Calu3 (cell line): ENCODE results near the gene TOB2. TPM values are rescaled to one million over a fixed set of nuclear protein-coding genes. Genes with fewer than 3 reads are reported as not detected.
"Not testable (repeated sequence)": the region's sequence is repeated elsewhere in the genome, so short reads cannot be mapped to it uniquely, and the experiment has no call there.

Experiments
- BruUV-seq: library from RNA; stranded (reverse); fragments of 400-500 nt; replicated peaks from 2 replicates; lab custom pipeline; 2021; lab: Mats Ljungman, UMichigan
- CTCF ChIA-PET: fragments of 300-600 bp; sonication (Branson Sonifier 250); formaldehyde crosslinking; loops from one replicate; lab custom pipeline; 2022; ENCODE audit warnings: antibody characterized with exemption; lab: Charles Lee
- DNase-seq: peaks from one replicate; pipeline ENCODE4 v3.0.0; 2022
- H3K27ac Mint-ChIP-seq: one replicate; pipeline ENCODE4 v1.8.0; 2022; ENCODE audit warnings: mixed read lengths; ENCODE audit not compliant: unreplicated experiment
- H3K27me3 Mint-ChIP-seq: one replicate; pipeline ENCODE4 v1.8.0; 2022; ENCODE audit warnings: mixed read lengths; ENCODE audit not compliant: unreplicated experiment
- H3K36me3 Mint-ChIP-seq: one replicate; pipeline ENCODE4 v1.8.0; 2022; ENCODE audit warnings: mild to moderate bottlenecking, moderate library complexity, mixed read lengths; ENCODE audit not compliant: insufficient read depth, unreplicated experiment
- H3K4me1 Mint-ChIP-seq: one replicate; pipeline ENCODE4 v1.8.0; 2022; ENCODE audit warnings: mild to moderate bottlenecking, low read depth, mixed read lengths; ENCODE audit not compliant: unreplicated experiment
- H3K4me3 Mint-ChIP-seq: one replicate; pipeline ENCODE4 v1.8.0; 2022; ENCODE audit warnings: mild to moderate bottlenecking, low read depth, moderate library complexity, mixed read lengths; ENCODE audit not compliant: unreplicated experiment
- H3K9me3 Mint-ChIP-seq: one replicate; pipeline ENCODE4 v1.8.0; 2022; ENCODE audit warnings: low read depth, mixed read lengths; ENCODE audit not compliant: unreplicated experiment
- intact Hi-C: fragments of 100-400 bp; cut with micrococcal nuclease; formaldehyde crosslinking; loops from one replicate; pipeline ENCODE4 v1.10.0; 2022; ENCODE audit not compliant: unreplicated experiment
- total RNA-seq: library from RNA; stranded (reverse); gene quantifications from 2 replicates; pipeline ENCODE4 v1.2.3, GENCODE V29; 2022
- TF ChIP-seq, protein P1 (sequence below): fragments of 200-600 bp; IDR thresholded peaks from one replicate; pipeline ENCODE4 v1.8.0; 2022; ENCODE audit warnings: antibody characterized with exemption; ENCODE audit not compliant: unreplicated experiment

The TOB2 gene
- total RNA-seq, 1 experiment from 2014 or later: 57.3 TPM

DNA sequence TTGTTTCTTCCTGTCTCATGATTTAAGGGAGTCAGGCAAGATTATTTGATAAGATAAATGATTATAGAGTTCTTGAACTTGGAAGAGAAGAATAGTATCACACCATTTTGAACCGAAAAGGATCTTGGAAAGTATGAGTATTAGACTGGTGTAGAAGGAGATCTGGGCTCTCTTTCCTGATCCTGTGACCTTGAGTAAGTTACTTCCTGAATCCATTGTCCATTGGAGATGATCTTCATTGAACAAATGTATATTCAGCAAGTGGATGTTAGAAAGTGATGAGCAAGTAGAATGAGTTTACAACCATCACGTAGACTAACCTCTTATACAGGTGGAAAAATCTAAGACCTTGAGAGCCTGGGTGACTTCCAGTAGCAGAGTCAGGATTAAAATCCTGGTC is 24.3 kb upstream of the TOB2 start:
- H3K27me3 Mint-ChIP-seq: no peaks in the 10 kb centered on the region
- peaks cover 30% of the 10 kb centered on the region for H3K4me1 Mint-ChIP-seq
- CTCF ChIA-PET: no interaction called here
- no peak overlapping the region for H3K27ac Mint-ChIP-seq
- intact Hi-C loops: no loop called here
- peak overlapping the region; percentile 91 for H3K4me3 Mint-ChIP-seq
- BruUV-seq: no TSS peak
- peaks cover 43% of the 10 kb centered on the region for H3K36me3 Mint-ChIP-seq
- no peaks in the 10 kb centered on the region for H3K9me3 Mint-ChIP-seq
- DNase-seq: no peak
- TF ChIP-seq, protein P1, sequence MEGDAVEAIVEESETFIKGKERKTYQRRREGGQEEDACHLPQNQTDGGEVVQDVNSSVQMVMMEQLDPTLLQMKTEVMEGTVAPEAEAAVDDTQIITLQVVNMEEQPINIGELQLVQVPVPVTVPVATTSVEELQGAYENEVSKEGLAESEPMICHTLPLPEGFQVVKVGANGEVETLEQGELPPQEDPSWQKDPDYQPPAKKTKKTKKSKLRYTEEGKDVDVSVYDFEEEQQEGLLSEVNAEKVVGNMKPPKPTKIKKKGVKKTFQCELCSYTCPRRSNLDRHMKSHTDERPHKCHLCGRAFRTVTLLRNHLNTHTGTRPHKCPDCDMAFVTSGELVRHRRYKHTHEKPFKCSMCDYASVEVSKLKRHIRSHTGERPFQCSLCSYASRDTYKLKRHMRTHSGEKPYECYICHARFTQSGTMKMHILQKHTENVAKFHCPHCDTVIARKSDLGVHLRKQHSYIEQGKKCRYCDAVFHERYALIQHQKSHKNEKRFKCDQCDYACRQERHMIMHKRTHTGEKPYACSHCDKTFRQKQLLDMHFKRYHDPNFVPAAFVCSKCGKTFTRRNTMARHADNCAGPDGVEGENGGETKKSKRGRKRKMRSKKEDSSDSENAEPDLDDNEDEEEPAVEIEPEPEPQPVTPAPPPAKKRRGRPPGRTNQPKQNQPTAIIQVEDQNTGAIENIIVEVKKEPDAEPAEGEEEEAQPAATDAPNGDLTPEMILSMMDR: no peak

DNA sequence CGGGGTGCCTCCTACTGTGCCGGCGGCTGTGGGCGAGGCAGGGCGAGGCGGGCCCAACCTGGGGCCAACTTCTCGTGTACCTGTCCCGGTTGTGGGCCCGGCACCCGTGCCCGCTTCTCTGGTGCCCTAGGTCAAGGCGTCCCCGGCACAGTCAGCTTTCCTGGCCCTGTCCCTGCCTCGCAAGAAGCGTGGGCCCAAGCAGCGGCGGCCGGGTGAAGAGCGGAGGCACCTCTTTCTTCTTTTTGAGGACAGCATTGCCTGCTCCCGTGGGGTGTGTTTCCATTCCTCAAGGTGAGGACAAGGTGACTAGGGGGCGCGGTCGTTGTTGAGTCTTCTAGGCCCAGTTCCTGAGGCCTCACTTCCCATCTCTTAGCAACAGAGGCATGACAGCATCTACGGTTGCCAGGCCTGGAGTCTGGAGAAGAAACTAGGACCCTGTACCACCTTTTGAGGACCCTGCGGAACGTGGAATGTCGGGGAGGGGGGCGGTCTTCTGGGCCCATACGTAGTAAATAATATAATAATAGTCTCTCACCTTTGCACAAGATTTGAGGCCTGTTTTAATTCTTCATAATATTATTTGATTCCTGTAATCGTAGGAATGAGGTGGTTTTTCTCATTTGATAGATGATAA is 22.7 kb upstream of the TOB2 start:
- DNase-seq: no peak
- CTCF ChIA-PET: interaction anchor here (0.7 to 1.5 kb wide), 3 partner anchors 48 to 68 kb away, joined by 4 to 10 read pairs (median 6); no protein-coding TSS in a partner anchor
- H3K4me3 Mint-ChIP-seq: peak overlapping the region; percentile 91
- H3K27me3 Mint-ChIP-seq: no peaks in the 10 kb centered on the region
- peaks cover 55% of the 10 kb centered on the region for H3K36me3 Mint-ChIP-seq
- no TSS peak for BruUV-seq
- TF ChIP-seq, protein P1: no peak
- H3K4me1 Mint-ChIP-seq: peaks cover 30% of the 10 kb centered on the region
- intact Hi-C loops: no loop called here
- H3K27ac Mint-ChIP-seq: peak overlapping the region; percentile 100
- H3K9me3 Mint-ChIP-seq: no peaks in the 10 kb centered on the region

DNA sequence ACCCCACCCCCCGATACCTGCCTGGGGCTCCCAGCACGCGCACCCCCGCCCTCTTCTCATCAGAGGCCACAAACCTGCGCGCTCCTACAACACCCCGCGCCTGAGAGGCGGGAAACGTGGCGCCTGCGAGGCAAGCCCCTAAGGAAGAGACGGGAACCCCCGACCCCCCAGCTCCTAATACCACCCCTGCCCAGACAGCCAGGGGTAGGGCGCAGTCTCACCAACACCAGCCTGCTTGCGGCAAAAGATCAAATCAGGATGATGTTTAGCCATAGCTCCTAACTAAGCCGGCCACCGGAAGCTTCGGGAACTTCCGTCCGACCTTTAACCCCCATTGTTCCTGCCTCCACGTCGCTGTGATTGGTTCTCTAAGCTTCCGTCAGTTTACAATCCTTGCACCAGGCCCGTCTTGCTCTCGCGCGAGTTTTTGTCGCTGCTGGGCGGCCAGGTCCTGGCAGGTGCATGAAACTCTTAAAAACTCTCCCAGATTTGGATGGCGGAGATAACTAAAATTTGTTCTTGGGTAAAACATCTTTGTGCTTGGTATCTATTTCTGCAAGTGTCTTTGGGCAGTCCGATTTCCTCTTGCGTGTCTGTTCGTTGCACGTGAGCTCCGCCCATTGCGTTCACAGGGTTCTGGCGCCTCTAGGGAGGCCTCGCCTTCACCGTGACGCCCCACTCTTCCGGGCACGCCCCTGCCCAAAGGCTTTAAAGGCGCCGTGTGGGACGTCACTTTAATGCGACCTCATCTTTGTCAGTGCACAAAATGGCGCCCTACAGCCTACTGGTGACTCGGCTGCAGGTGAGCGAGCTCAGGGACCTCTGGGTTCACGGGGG is 22.0 kb upstream of the TOB2 start, which contains the start of the genes ACO2 and PHF5A:
Gene ACO2, plus strand, starts transcription at position 737 of the 837 bp plus-strand sequence. Its CDS starts 30 bp downstream, at position 767.
Gene PHF5A, minus strand, starts transcription at position 312 of the 837 bp plus-strand sequence. Its CDS starts 39 bp downstream, at position 273.
- intact Hi-C loops: no loop called here
- peak within 1 kb of the TSS; percentile 91 for H3K4me3 Mint-ChIP-seq
- H3K27me3 Mint-ChIP-seq: no peaks in the 10 kb centered on the region
- CTCF ChIA-PET: interaction anchor here (0.6 to 1.5 kb wide), 7 partner anchors 9 to 67 kb away, joined by 3 to 10 read pairs (median 5); no protein-coding TSS in a partner anchor
- H3K9me3 Mint-ChIP-seq: no peaks in the 10 kb centered on the region
- BruUV-seq: no TSS peak
- TF ChIP-seq, protein P1: no peak
- H3K4me1 Mint-ChIP-seq: peaks cover 24% of the 10 kb centered on the region
- H3K36me3 Mint-ChIP-seq: peaks cover 57% of the 10 kb centered on the region
- DNase-seq: peak; percentile 97
- H3K27ac Mint-ChIP-seq: peak within 1 kb of the TSS; percentile 100

DNA sequence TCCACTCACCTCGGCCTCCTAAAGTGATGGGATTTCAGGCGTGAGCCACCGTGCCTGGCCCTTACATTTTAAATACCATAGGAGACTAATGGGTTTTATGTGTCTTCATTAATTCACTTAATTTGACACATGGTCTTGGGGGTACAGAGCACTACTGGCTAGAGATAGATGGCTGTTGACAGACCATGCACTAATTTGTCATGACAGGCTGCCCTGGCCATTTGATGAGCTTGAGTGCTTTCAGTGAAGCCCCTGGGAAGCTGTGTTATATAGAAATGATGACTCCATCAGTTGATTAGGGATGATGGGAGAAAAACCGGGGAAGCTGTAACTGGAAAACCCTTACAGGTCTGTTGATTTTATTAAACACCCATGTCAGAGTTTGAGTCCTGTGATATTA is 15.3 kb upstream of the TOB2 start:
- no peak for DNase-seq
- Mint-ChIP-seq H3K9me3 (no peaks in the 10 kb centered on the region), H3K36me3 (peaks cover 65% of the 10 kb centered on the region), H3K27ac (no peak overlapping the region), H3K4me3 (no peak overlapping the region), H3K4me1 (peaks cover 2% of the 10 kb centered on the region), H3K27me3 (no peaks in the 10 kb centered on the region)
- BruUV-seq: no TSS peak
- CTCF ChIA-PET: interaction anchor here (0.7 to 1.0 kb wide), 2 partner anchors 44 to 70 kb away, joined by 3 to 4 read pairs; no protein-coding TSS in a partner anchor
- intact Hi-C loops: no loop called here
- TF ChIP-seq, protein P1: no peak

DNA sequence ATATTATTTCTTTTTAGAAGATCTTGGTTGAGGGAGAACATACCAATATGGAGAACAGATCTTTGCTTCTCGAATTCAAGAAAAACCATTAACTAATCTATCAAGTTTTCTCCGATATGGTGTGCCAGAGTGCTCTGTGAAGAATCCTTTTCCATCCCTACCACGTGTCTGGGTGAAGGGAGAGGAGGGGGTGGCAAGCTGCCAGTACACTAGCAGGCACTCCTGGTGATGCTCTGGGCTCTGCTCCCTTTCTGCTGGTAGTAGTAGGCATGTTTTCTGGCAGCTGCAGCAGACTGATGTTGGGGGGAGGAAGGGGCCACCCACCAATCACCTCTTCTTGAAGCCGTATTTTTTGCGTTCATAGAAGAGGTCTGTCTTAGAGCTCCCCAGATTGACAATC is 13.5 kb upstream of the TOB2 start:
- H3K4me1 Mint-ChIP-seq, H3K27ac Mint-ChIP-seq, H3K9me3 Mint-ChIP-seq, H3K27me3 Mint-ChIP-seq, BruUV-seq, DNase-seq, CTCF ChIA-PET, H3K4me3 Mint-ChIP-seq, intact Hi-C loops: not testable (repeated sequence)
- peaks cover 59% of the 10 kb centered on the region for H3K36me3 Mint-ChIP-seq
